Liver (tissue), 9 donors: ENCODE measurements around the gene SUGP2. TPM values are rescaled to one million over a fixed set of nuclear protein-coding genes. Genes with fewer than 3 reads are reported as not detected.

Source experiments
- DNase-seq: peaks from one replicate; pipeline ENCODE4 v3.0.0-alpha.2; 2017; ENCODE audit warnings: low spot score
- H3K27ac ChIP-seq, 2 donors: one replicate each; pipeline ENCODE4 v1.7.0; 2013; ENCODE audit warnings: inconsistent platforms in 2 of 2, low read length in 2 of 2, control low read depth in 1 of 2, low read depth in 1 of 2, mild to moderate bottlenecking in 1 of 2
- H3K27me3 ChIP-seq, 4 donors: one replicate each; pipeline versions ENCODE4 v1.6.1 to v1.7.0; 2013; ENCODE audit warnings: low read length in 3 of 4, inconsistent platforms in 1 of 4, mild to moderate bottlenecking in 1 of 4, moderate library complexity in 1 of 4; ENCODE audit not compliant: control insufficient read depth in 4 of 4, insufficient read depth in 4 of 4
- H3K36me3 ChIP-seq, 4 donors: one replicate each; pipeline versions ENCODE4 v1.6.1 to v1.7.0; 2013; ENCODE audit warnings: low read length in 3 of 4, mild to moderate bottlenecking in 3 of 4, low read depth in 1 of 4, moderate library complexity in 1 of 4; ENCODE audit not compliant: control insufficient read depth in 4 of 4, insufficient read depth in 3 of 4
- H3K4me1 ChIP-seq, 4 donors: one replicate each; pipeline versions ENCODE4 v1.6.1 to v1.7.0; 2013; ENCODE audit warnings: low read length in 3 of 4, mild to moderate bottlenecking in 3 of 4, moderate library complexity in 1 of 4; ENCODE audit not compliant: control insufficient read depth in 4 of 4, insufficient read depth in 4 of 4
- H3K4me3 ChIP-seq, 3 donors: one replicate each; pipeline versions ENCODE4 v1.6.1 to v1.7.0; 2013; ENCODE audit warnings: low read length in 3 of 3, control low read depth in 1 of 3, low read depth in 1 of 3, mild to moderate bottlenecking in 1 of 3
- H3K9ac ChIP-seq, 2 donors: one replicate each; pipeline ENCODE4 v1.7.0; 2013; ENCODE audit warnings: low read length in 2 of 2, mild to moderate bottlenecking in 2 of 2, moderate library complexity in 2 of 2, control low read depth in 1 of 2, low read depth in 1 of 2
- H3K9me3 ChIP-seq, 4 donors: one replicate each; pipeline versions ENCODE4 v1.6.1 to v1.7.0; 2013; ENCODE audit warnings: low read length in 3 of 4; ENCODE audit not compliant: control insufficient read depth in 4 of 4
- ATF3 ChIP-seq: IDR thresholded peaks from 2 replicates; pipeline ENCODE4 v1.6.1; 2016; ENCODE audit warnings: antibody characterized with exemption
- EGR1 ChIP-seq, 2 donors: IDR thresholded peaks; 2 replicates each; pipeline ENCODE4 v1.6.1; 2016 to 2018; ENCODE audit warnings: antibody characterized with exemption in 2 of 2, low read depth in 2 of 2
- FOXA1 ChIP-seq: IDR thresholded peaks from 2 replicates; pipeline ENCODE4 v1.6.1; 2016; ENCODE audit warnings: antibody characterized with exemption
- FOXA2 ChIP-seq: IDR thresholded peaks from 2 replicates; pipeline ENCODE4 v1.6.1; 2016; ENCODE audit warnings: antibody characterized with exemption
- GABPA ChIP-seq, 2 donors: IDR thresholded peaks in 1 of 2; conservative IDR thresholded peaks in 1 of 2; 2 replicates each; pipeline ENCODE4 v1.6.1; 2016; ENCODE audit warnings: antibody characterized with exemption in 2 of 2, mild to moderate bottlenecking in 1 of 2, moderate library complexity in 1 of 2
- HNF4A ChIP-seq, 2 donors: conservative IDR thresholded peaks; 2 replicates each; pipeline ENCODE4 v1.6.1; 2016; ENCODE audit warnings: antibody characterized with exemption in 2 of 2, mild to moderate bottlenecking in 2 of 2
- HNF4G ChIP-seq: IDR thresholded peaks from 2 replicates; pipeline ENCODE4 v1.6.1; 2016; ENCODE audit warnings: antibody characterized with exemption
- JUND ChIP-seq, 2 donors: IDR thresholded peaks; 2 replicates each; pipeline ENCODE4 v1.6.1; 2016; ENCODE audit warnings: antibody characterized with exemption in 2 of 2
- MAX ChIP-seq: IDR thresholded peaks from 2 replicates; pipeline ENCODE4 v1.6.1; 2016; ENCODE audit warnings: antibody characterized with exemption
- NR2F2 ChIP-seq: IDR thresholded peaks from 2 replicates; pipeline ENCODE4 v1.6.1; 2016; ENCODE audit warnings: antibody characterized with exemption
- RAD21 ChIP-seq, 2 donors: IDR thresholded peaks; 2 replicates each; pipeline ENCODE4 v1.6.1; 2016; ENCODE audit warnings: antibody characterized with exemption in 2 of 2, mild to moderate bottlenecking in 2 of 2
- REST ChIP-seq: IDR thresholded peaks from 2 replicates; pipeline ENCODE4 v1.6.1; 2016; ENCODE audit warnings: antibody characterized with exemption, mild to moderate bottlenecking
- SP1 ChIP-seq: IDR thresholded peaks from 2 replicates; pipeline ENCODE4 v1.6.1; 2018; ENCODE audit warnings: antibody characterized with exemption, mild to moderate bottlenecking
- TAF1 ChIP-seq: conservative IDR thresholded peaks from 2 replicates; pipeline ENCODE4 v1.6.1; 2016; ENCODE audit warnings: antibody characterized with exemption, mild to moderate bottlenecking
- YY1 ChIP-seq: IDR thresholded peaks from 2 replicates; pipeline ENCODE4 v1.6.1; 2016; ENCODE audit warnings: antibody characterized with exemption, mild to moderate bottlenecking
- ZBTB33 ChIP-seq: IDR thresholded peaks from 2 replicates; pipeline ENCODE4 v1.6.1; 2016; ENCODE audit warnings: antibody characterized with exemption
- WGBS: extraction: QIAGEN DNeasy Blood & Tissue Kit; methylation state at CpG from one replicate; pipeline ENCODE4 v1.1.7; 2013; 5-methylcytosine and 5-hydroxymethylcytosine counted together
- polyA plus RNA-seq, 2 donors: library from polyadenylated mRNA; stranded (reverse) in 1 of 2; unstranded in 1 of 2; fragments of 200-250 nt in 1 of 2; fragments of >200 nt in 1 of 2; fragmentation: Nextera tagmentation in 1 of 2; extraction: Ambion mirVana in 1 of 2; gene quantifications; one replicate each; pipeline versions ENCODE4 v1.2.1 to v1.2.3, GENCODE V29; 2013 to 2015
- total RNA-seq, 2 donors: library from RNA; depleted of rRNA; stranded (reverse); fragments of >200 nt; gene quantifications; one replicate each; pipeline ENCODE4 v1.2.3, GENCODE V29; 2014
- donor health status: healthy.
- donor health status: healthy.
- donor health status: healthy.
- donor health status: healthy.
- donor health status: healthy.

Gene SUGP2
- total and polyA plus RNA-seq, 4 donors: 9.6 to 29.0 (median 19.2) TPM

GRCh38 chr19:18978616-18979015, 54.7 kb downstream of the SUGP2 start (continued):
- TF ChIP-seq REST (no peak), HNF4G (no peak), YY1 (no peak), FOXA1 (no peak)

- no peaks in the 10 kb centered on the region for H3K36me3 ChIP-seq
- H3K27ac ChIP-seq: no peak overlapping the region
- 82% methylated on average over 10 of the region's 10 CpGs for WGBS
- H3K4me3 ChIP-seq: no peak overlapping the region
- H3K9me3 ChIP-seq: no peaks in the 10 kb centered on the region
- no peak for DNase-seq
- H3K27me3 ChIP-seq: no peaks in the 10 kb centered on the region
- no peak overlapping the region for H3K9ac ChIP-seq
- H3K4me1 ChIP-seq: peaks cover 0 to 3% (median 0%) of the 10 kb centered on the region in 4 donors
- TF ChIP-seq NR2F2: no peak
Measured at GRCh38 chr19:18975869-18976268, 57.4 kb downstream of the SUGP2 start.

GRCh38 chr19:18975011-18975410, 58.3 kb downstream of the SUGP2 start:
- H3K27me3 ChIP-seq: no peaks in the 10 kb centered on the region
- H3K27ac ChIP-seq: no peak overlapping the region
- TF ChIP-seq ZBTB33: no peak
- no peak for TF ChIP-seq NR2F2
- TF ChIP-seq SP1: no peak
- TF ChIP-seq FOXA2: no peak
- no peak for TF ChIP-seq HNF4A (conservative IDR thresholded peaks at IDR 0.05)
- TF ChIP-seq EGR1 (IDR thresholded peaks at IDR 0.05; ENCODE audit: low read depth in 2 of 2): no peak
- no peak for TF ChIP-seq TAF1
- TF ChIP-seq RAD21 (IDR thresholded peaks at IDR 0.05): no peak
- no peak for DNase-seq
- H3K4me3 ChIP-seq: no peak overlapping the region
- H3K9ac ChIP-seq: no peak overlapping the region
- peaks cover 0 to 3% (median 0%) of the 10 kb centered on the region in 4 donors for H3K4me1 ChIP-seq
- WGBS: 97% methylated on average over 3 of the region's 3 CpGs
- H3K9me3 ChIP-seq: no peaks in the 10 kb centered on the region
- no peaks in the 10 kb centered on the region for H3K36me3 ChIP-seq

- H3K36me3 ChIP-seq: no peaks in the 10 kb centered on the region
- WGBS: 80% methylated on average over 5 of the region's 5 CpGs
- no peaks in the 10 kb centered on the region for H3K27me3 ChIP-seq
- no peaks in the 10 kb centered on the region for H3K9me3 ChIP-seq
- H3K4me3 ChIP-seq: no peak overlapping the region
- H3K9ac ChIP-seq: no peak overlapping the region
- peak overlapping the region in 1 of 2 donors; percentile 54 for H3K27ac ChIP-seq
- peaks cover 0 to 3% (median 0%) of the 10 kb centered on the region in 4 donors for H3K4me1 ChIP-seq
- no peak for DNase-seq
- TF ChIP-seq ATF3 (no peak), EGR1 (IDR thresholded peaks at IDR 0.05; ENCODE audit: low read depth in 2 of 2) (no peak), FOXA2 (no peak), MAX (no peak), JUND (IDR thresholded peaks at IDR 0.05) (no peak), ZBTB33 (no peak), NR2F2 (no peak), FOXA1 (no peak), GABPA (IDR thresholded peaks at IDR 0.05 in 1 of 2, conservative IDR thresholded peaks at IDR 0.05 in 1 of 2) (no peak)
Measured at GRCh38 chr19:18972851-18973250, 60.5 kb downstream of the SUGP2 start.
